Activated T-cell treated with anti-CD3 and anti-CD28 coated beads, Interleukin-2, amount 50 U/mL, for 72 hours (primary cell): ENCODE data around the gene NFKBIZ. TPM values are rescaled to one million over a fixed set of nuclear protein-coding genes. Genes with fewer than 3 reads are reported as not detected.
"Not testable (repeated sequence)": the region's sequence is repeated elsewhere in the genome, so short reads cannot be mapped to it uniquely, and the experiment has no call there.

Source experiments
- ATAC-seq, 2 donors: fragments of 150-1000 bp; cut with Tn5 transposase; replicated peaks in 1 of 2; 2 replicates each; pipeline ENCODE4 v1.10.0; 2021; ENCODE audit warnings: moderate library complexity in 2 of 2, mild to moderate bottlenecking in 1 of 2
- DNase-seq, 2 donors: peaks; one replicate each; pipeline ENCODE4 v3.0.0; 2021 to 2022; ENCODE audit warnings: mixed read lengths in 1 of 2
- H3K27ac Mint-ChIP-seq: one replicate; pipeline ENCODE4 v1.8.0; 2022; ENCODE audit warnings: mild to moderate bottlenecking, moderate library complexity, mixed read lengths
- H3K27me3 Mint-ChIP-seq: one replicate; pipeline ENCODE4 v1.8.0; 2022; ENCODE audit warnings: low read depth, mixed read lengths
- H3K36me3 Mint-ChIP-seq, 2 donors: one replicate each; pipeline ENCODE4 v1.8.0; 2022; ENCODE audit warnings: mixed read lengths in 2 of 2, mild to moderate bottlenecking in 1 of 2; ENCODE audit not compliant: insufficient read depth in 2 of 2
- H3K4me1 Mint-ChIP-seq: one replicate; pipeline ENCODE4 v1.8.0; 2022; ENCODE audit warnings: low read depth, mixed read lengths
- H3K4me3 Mint-ChIP-seq, 2 donors: one replicate each; pipeline ENCODE4 v1.8.0; 2022; ENCODE audit warnings: mild to moderate bottlenecking in 2 of 2, mixed read lengths in 2 of 2, moderate library complexity in 2 of 2
- H3K9me3 Mint-ChIP-seq, 2 donors: one replicate each; pipeline ENCODE4 v1.8.0; 2022; ENCODE audit warnings: mixed read lengths in 2 of 2
- total RNA-seq, 2 donors: library from RNA; stranded (reverse); gene quantifications; one replicate each; pipeline ENCODE4 v1.2.3, GENCODE V29; 2022

Gene NFKBIZ
- total RNA-seq, 2 donors from 2014 or later = 116 to 208 TPM

DNA sequence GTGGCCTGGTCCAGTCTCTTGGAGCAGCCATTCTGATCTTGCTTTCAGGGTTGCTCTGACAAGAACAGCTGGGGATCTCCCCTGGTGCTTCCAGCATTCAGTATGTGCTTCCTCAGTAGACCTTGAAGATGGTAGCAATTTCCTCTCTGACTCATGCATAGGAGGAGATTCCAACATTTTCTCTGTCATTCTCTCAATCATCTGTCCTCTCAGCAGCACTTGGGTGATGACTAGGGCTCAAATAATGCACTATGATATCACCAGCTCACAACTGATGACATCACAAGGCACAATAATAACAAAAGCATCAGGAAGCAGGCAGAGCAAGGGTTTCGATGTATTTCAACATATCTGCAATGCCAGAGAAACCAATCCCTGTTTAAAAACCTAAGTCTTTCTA, 52.7 kb downstream of the NFKBIZ start:
- no peaks in the 10 kb centered on the region for H3K27me3 Mint-ChIP-seq
- ATAC-seq = peak; percentile 51 to 91
- H3K36me3 Mint-ChIP-seq = peaks cover 0 to 5% of the 10 kb centered on the region in 2 donors

DNA sequence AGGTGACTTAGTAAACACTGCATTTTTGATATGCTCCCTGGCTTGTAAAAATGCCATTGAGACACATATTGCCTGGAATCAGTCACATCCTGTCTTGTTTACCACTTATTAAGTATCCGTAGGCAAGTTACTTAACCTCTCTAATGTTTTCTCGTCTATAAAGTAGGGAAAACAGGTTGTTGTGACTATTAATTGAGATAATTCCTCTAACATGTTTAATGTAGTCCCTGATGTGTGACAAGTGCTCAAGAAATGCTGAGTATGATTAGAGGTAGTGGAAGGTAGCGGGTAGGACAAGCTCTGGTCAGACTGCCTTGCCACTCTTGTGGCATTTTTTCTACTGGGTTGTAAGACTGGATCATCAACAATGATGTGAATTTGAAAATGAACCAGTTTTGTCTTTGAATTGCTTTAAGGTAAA, 54.1 kb downstream of the NFKBIZ start:
- Mint-ChIP-seq H3K27me3 (no peaks in the 10 kb centered on the region), H3K4me3 (no peak overlapping the region), H3K4me1 (peaks cover 15% of the 10 kb centered on the region), H3K36me3 (peaks cover 0 to 5% of the 10 kb centered on the region in 2 donors), H3K27ac (no peak overlapping the region), H3K9me3 (peaks cover 0 to 6% of the 10 kb centered on the region in 2 donors)
- ATAC-seq = no peak
- no peak for DNase-seq

More for the DNA sequence above, 52.7 kb downstream of the NFKBIZ start:
- Mint-ChIP-seq H3K4me3 (no peak overlapping the region), H3K4me1 (peaks cover 15% of the 10 kb centered on the region), H3K27ac (no peak overlapping the region), H3K9me3 (peaks cover 0 to 6% of the 10 kb centered on the region in 2 donors)
- DNase-seq = peak in 1 of 2 donors; percentile 14

DNA sequence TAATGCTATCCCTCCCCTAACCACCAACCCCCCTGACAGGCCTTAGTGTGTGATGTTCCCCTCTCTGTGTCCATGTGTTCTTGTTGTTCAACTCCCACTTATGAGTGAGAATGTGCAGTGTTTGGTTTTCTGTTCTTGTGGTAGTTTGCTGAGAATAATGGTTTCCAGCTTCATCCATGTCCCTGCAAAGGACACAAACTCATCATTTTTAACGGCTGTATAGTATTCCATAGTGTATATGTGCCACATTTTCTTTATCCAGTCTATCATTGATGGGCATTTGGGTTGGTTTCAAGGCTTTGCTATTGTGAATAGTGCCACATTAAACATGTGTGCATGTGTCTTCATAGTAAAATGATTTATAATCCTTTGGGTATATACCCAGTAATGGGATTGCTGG, 56.3 kb downstream of the NFKBIZ start:
- H3K27ac Mint-ChIP-seq, H3K4me3 Mint-ChIP-seq, H3K36me3 Mint-ChIP-seq, H3K9me3 Mint-ChIP-seq, DNase-seq, H3K4me1 Mint-ChIP-seq, H3K27me3 Mint-ChIP-seq, ATAC-seq: not testable (repeated sequence)

Other genes starting within 250 kb of the NFKBIZ start
- 10 to 100 TPM; 26.8 to 31.9 TPM for gene ZBTB11, start 172.4 kb upstream of the NFKBIZ start, total RNA-seq
- 1,000 to 10,000 TPM; 1,492 to 1,529 TPM for gene RPL24, start 162.8 kb upstream of the NFKBIZ start, total RNA-seq
- gene CEP97, start 124.9 kb upstream of the NFKBIZ start, total RNA-seq = 10 to 100 TPM; 19.2 to 23.5 TPM
- 10 to 100 TPM; 22.7 to 25.0 TPM for gene NXPE3, start 70.3 kb upstream of the NFKBIZ start, total RNA-seq